Body of pancreas (tissue), 4 donors: ENCODE results near the gene TMEM121.

Experiments
- POLR2A ChIP-seq, 3 donors: fragments of 450-650 bp; IDR thresholded peaks; one replicate each; pipeline ENCODE4 v1.6.1; 2016; ENCODE audit warnings: antibody characterized with exemption in 3 of 3, mild to moderate bottlenecking in 2 of 3
- TF ChIP-seq, protein P1 (sequence below), 7 experiments: fragments of 450-650 bp in 4 of 7; fragments of 200-600 bp in 3 of 7; sonication (generic) in 3 of 7; IDR thresholded peaks; one replicate each; pipeline ENCODE4 v1.5.1; 2016 to 2019; ENCODE audit warnings: antibody characterized with exemption in 7 of 7

DNA sequence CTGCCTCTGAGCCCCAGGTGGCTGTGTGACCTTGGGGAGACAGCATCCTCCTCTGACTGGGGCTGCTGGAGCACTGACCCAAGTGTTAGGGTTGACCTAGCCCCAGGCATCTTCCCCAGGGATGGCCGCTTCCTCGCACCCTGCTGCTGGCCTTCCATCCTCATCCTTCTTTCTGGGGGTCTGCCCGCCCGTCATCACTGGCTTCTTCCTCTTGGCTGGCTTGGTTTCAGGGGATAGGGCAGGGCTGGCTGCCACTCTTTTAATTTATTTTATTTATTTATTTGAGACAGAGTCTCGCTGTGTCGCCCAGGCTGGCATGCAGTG, 31.8 kb upstream of the TMEM121 start:
- TF ChIP-seq, protein P1, sequence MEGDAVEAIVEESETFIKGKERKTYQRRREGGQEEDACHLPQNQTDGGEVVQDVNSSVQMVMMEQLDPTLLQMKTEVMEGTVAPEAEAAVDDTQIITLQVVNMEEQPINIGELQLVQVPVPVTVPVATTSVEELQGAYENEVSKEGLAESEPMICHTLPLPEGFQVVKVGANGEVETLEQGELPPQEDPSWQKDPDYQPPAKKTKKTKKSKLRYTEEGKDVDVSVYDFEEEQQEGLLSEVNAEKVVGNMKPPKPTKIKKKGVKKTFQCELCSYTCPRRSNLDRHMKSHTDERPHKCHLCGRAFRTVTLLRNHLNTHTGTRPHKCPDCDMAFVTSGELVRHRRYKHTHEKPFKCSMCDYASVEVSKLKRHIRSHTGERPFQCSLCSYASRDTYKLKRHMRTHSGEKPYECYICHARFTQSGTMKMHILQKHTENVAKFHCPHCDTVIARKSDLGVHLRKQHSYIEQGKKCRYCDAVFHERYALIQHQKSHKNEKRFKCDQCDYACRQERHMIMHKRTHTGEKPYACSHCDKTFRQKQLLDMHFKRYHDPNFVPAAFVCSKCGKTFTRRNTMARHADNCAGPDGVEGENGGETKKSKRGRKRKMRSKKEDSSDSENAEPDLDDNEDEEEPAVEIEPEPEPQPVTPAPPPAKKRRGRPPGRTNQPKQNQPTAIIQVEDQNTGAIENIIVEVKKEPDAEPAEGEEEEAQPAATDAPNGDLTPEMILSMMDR (IDR thresholded peaks at IDR 0.05), result no peak
- no peak for TF ChIP-seq POLR2A (IDR thresholded peaks at IDR 0.05)
